Globus pallidus (tissue), 1 donor: ENCODE measurements around the gene TSPAN14.
"Not testable (repeated sequence)": the region's sequence is repeated elsewhere in the genome, so short reads cannot be mapped to it uniquely, and the experiment has no call there.

Experiments
- DNase-seq: peaks from one replicate; pipeline ENCODE4 v3.0.0-alpha.2; 2015; ENCODE audit warnings: low spot score

Gene TSPAN14

GRCh38 chr10:80542652-80543318 lies 88.7 kb downstream of the TSPAN14 start:
- DNase-seq: no peak

- DNase-seq: not testable (repeated sequence)
Measured at GRCh38 chr10:80543319-80543672, 89.2 kb downstream of the TSPAN14 start.

GRCh38 chr10:80544316-80544953 lies 90.3 kb downstream of the TSPAN14 start:
- DNase-seq: no peak

- DNase-seq: no peak
Measured at GRCh38 chr10:80545258-80545881, 91.3 kb downstream of the TSPAN14 start.

- DNase-seq: no peak
Measured at GRCh38 chr10:80552151-80552646, 98.1 kb downstream of the TSPAN14 start.

GRCh38 chr10:80553436-80553835 lies 99.3 kb downstream of the TSPAN14 start:
- DNase-seq: no peak

GRCh38 chr10:80554050-80554449 lies 99.9 kb downstream of the TSPAN14 start:
- DNase-seq: no peak

- DNase-seq: no peak
Measured at GRCh38 chr10:80555415-80555814, 101.3 kb downstream of the TSPAN14 start.

GRCh38 chr10:80561950-80562349 lies 107.8 kb downstream of the TSPAN14 start:
- no peak for DNase-seq

- DNase-seq: no peak
Measured at GRCh38 chr10:80567292-80567691, 113.2 kb downstream of the TSPAN14 start.

- DNase-seq: no peak
Measured at GRCh38 chr10:80569131-80569895, 115.2 kb downstream of the TSPAN14 start.

- no peak for DNase-seq
Measured at GRCh38 chr10:80571352-80571751, 117.2 kb downstream of the TSPAN14 start.

GRCh38 chr10:80579181-80579763 lies 125.2 kb downstream of the TSPAN14 start:
- no peak for DNase-seq

- no peak for DNase-seq
Measured at GRCh38 chr10:80579849-80580637, 125.9 kb downstream of the TSPAN14 start.

GRCh38 chr10:80580638-80581468 lies 126.7 kb downstream of the TSPAN14 start:
- DNase-seq: no peak

- DNase-seq: no peak
Measured at GRCh38 chr10:80581469-80581835, 127.3 kb downstream of the TSPAN14 start.

- no peak for DNase-seq
Measured at GRCh38 chr10:80582286-80582960, 128.3 kb downstream of the TSPAN14 start.
